Skin epidermis (tissue), 12 donors: ENCODE data around the gene FURIN.
"Not testable (repeated sequence)": the region's sequence is repeated elsewhere in the genome, so short reads cannot be mapped to it uniquely, and the experiment has no call there.

Experiments used
- H3K27ac ChIP-seq, 21 experiments: fragments of 200-600 bp; sonication (generic) in 11 of 21; one replicate each; pipeline ENCODE4 v1.5.0; 2020; ENCODE audit warnings: mild to moderate bottlenecking in 3 of 21, inconsistent platforms in 2 of 21, moderate library complexity in 2 of 21
- H3K4me3 ChIP-seq, 7 experiments: fragments of 200-600 bp; sonication (generic) in 2 of 7; one replicate each; pipeline ENCODE4 v1.5.0; 2020; ENCODE audit warnings: inconsistent platforms in 2 of 7, mild to moderate bottlenecking in 2 of 7, moderate library complexity in 1 of 7

Gene FURIN

DNA sequence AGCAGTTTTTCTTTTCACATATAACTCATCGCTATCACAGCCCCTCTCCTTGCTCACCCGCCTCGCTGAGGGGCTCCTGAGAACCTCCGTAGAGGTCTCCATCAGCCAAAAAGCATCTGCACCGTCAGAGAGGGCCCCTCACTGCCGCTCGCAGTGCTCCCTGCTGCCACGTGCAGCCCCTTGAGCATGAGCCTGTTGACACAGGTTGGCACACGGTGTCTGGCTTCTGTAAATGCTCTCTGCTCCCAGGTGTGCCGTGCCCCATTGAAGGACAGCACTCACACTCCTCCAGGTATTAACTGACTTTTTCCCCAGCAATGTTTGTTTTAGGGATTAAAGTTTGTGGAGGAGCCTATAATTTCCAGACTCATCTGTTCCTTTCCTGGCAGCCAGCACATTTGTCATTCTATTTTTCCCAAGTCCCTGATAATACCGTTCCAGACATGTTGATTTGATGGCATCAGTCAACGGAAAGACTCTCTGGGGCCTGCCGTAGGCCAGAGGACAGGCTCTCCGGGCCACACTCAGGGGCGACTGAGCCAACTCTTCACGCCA lies 2.1 kb upstream of the FURIN start:
- H3K27ac ChIP-seq = no peak overlapping the region
- no peak overlapping the region for H3K4me3 ChIP-seq

DNA sequence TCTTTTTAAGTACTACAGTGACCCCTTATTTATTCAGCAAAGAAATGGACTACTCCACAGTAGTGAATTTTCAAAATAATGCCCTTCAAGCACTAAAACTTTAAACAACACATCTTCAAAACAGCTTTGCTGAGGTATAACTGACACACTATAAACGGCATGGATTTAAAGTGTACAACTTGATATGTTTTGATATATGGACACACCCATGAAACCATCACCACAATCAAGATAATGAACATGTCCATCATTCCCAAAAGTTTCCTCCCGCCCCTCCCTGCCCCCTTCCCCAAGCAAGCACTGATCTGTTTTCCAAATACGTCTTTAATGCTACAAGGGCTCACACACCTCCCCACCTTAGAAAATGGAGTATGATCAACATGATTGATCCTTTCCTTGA lies 1.6 kb upstream of the FURIN start:
- Histone ChIP-seq H3K27ac (no peak overlapping the region), H3K4me3 (no peak overlapping the region)

GRCh38 chr15:90869140-90869541 lies 753 bp downstream of the FURIN start:
- peak overlapping the region in 20 of 21 experiments; percentile 92 to 99 (median 98) for H3K27ac ChIP-seq
- H3K4me3 ChIP-seq = peak overlapping the region in 4 of 7 experiments; percentile 20 to 94 (median 48)

- Histone ChIP-seq H3K27ac (peak overlapping the region in 20 of 21 experiments; percentile 92 to 99 (median 98)), H3K4me3 (peak overlapping the region in 6 of 7 experiments; percentile 74 to 94 (median 87))
These were observed 1.4 kb downstream of the FURIN start for GRCh38 chr15:90869601-90870353.

DNA sequence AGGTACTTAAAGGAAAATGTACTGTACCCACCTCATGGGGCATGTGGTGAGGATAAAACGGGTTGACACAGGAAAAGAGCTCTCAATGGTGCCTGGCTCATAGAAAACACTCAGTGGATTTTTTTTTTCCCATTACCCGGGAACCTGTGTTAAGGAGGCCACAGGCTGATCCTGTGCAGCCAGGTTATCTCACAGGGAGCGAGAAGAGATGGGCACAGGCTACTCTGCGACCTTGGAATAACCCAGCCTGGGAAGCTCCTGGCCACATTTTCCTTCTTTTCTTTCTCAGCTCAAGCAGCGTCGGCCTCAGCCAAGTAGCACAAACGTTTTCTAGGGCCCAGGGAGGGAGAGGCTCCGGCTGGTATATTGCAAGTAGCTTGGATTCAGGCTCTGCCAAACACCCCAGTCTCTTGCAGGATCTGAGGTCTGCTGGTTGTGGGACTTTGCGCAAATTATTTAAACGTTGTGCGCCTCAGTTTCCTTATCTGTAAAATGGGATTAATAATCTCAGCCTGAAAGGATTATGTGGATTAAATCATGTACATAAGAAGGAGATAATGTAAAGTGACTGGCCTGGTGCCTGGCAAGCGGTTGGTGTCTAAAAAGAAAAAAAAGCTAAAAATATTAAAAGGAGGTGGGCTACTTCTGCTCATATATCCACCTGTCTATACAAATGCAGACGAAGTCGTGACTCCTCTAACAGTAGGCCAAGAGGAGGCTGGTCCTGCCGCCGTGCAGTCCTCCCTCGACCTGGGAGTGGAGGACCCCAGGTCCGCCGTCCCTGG lies 2.2 kb downstream of the FURIN start:
- Histone ChIP-seq H3K27ac (peak overlapping the region; percentile 92 to 99 (median 98)), H3K4me3 (peak overlapping the region; percentile 74 to 94 (median 85))

- Histone ChIP-seq H3K27ac (peak overlapping the region; percentile 92 to 99 (median 98)), H3K4me3 (peak overlapping the region; percentile 74 to 94 (median 85))
These were observed 2.8 kb downstream of the FURIN start for GRCh38 chr15:90871139-90871715.

DNA sequence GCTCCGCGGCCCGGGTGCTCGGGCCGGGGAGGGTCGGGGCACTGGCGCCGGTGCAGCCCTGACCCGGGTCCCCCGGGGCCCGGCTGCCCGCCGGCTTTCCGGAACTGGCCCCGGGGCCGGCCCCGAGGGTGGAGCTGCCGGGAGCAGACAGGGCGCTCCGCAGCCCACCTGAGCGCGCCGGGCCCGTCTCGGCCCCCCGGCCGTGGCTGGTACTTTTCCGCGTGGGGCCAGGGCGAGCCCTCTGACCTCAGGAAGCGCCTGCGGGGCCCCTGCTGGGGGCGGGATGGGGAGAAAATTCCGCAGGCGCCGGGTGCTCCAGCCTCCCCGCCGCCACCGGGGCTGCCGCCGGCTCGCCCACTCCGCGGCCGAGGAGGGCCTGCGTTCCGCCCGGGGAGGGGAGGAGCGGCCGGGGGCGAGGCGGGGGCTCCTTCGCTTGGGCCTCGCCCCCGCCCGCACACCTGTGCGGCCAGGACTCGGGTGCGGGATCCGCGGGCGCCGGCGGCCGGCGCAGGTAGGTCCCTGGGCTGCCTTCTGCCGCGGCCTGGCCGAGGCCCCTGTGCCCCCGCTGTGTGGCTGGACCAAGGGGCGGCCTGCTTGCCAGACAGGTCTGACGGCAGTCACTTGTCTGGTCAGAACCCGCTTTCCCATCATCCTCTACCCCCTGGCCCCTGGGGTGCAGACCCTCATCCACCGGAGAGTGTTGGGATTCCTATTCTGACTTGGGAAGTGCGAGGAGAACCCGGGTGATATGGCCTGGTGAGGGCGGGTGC lies 3.5 kb downstream of the FURIN start:
- peak overlapping the region; percentile 74 to 94 (median 85) for H3K4me3 ChIP-seq

DNA sequence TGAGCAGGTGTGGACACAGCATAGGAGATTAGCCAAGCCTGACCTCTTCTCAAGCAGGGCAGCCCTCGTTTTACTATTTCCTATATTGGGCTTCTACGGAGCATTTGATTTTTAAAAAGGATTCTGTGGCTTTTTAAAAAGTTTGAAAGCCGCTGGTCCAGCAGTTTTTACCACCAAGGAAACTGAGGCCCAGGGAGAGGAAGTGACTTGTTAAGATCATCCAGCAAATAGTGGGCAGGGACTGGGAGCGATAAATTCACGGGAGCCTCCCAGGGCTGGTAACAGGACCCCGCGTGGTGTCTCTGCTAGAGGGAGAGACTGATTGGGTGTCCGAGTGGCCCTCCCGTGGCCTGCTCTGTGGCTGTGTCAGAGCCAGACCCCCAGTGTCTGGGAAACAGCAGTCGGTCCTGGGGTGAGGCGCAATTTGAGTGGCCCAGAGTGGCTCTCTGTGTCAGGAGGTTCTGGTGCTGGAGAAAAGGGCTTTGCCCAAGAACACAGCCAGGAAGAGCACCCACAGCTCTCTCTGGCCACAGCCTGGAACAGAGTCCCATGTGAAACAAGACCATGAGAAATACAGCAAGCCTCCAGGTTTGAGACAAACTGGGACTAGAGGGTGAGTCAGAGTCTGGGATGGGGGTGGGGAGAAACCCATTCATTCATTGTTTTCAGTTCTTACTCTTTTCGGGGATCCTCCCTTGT lies 4.2 kb downstream of the FURIN start:
- Histone ChIP-seq H3K4me3 (peak overlapping the region; percentile 74 to 94 (median 85)), H3K27ac (peak overlapping the region in 20 of 21 experiments; percentile 60 to 99 (median 98))

More for the DNA sequence above, 3.5 kb downstream of the FURIN start:
- peak overlapping the region; percentile 92 to 99 (median 98) for H3K27ac ChIP-seq

- Histone ChIP-seq H3K4me3 (peak overlapping the region in 5 of 7 experiments; percentile 74 to 94 (median 83)), H3K27ac (peak overlapping the region in 17 of 21 experiments; percentile 5 to 99 (median 98))
These were observed 5.2 kb downstream of the FURIN start for GRCh38 chr15:90873488-90873997.

DNA sequence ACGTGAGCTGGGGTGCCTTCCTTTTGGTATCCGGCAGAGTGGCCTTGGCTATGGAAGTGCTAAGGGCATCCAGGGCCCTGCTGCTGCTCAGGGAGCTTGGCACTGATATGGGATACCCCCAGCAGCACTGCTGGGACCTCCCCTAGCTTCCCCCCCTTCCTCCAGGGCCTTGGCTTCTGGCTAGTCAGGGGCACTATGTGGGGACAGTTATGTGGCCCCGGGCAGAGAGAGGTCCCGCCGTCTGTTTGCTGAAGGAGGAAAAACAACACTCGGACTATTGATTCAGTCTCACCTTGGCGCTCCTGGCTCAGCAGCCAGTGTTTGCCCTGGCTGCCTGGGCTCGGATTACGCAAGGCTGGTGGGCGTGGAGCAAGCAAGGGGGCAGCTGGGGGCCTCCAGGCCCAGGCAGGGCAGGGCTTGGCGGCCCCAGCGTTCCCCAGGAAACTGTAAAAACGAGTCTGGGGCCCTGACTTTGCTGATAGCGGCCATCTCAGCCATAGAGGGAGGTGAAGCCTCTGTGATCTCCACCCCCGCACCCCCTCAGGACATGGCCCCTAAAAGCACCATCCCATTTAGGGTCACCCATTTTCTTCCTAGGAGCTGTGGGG lies 5.7 kb downstream of the FURIN start:
- peak overlapping the region in 16 of 21 experiments; percentile 5 to 99 (median 98) for H3K27ac ChIP-seq
- H3K4me3 ChIP-seq = peak overlapping the region in 1 of 7 experiments; percentile 89

GRCh38 chr15:90874986-90875385 lies 6.6 kb downstream of the FURIN start:
- H3K27ac ChIP-seq = peak overlapping the region in 3 of 21 experiments; percentile 21 to 51 (median 23)
- H3K4me3 ChIP-seq = not testable (repeated sequence)

GRCh38 chr15:90875549-90875981 lies 7.2 kb downstream of the FURIN start:
- peak overlapping the region in 4 of 21 experiments; percentile 21 to 51 (median 27) for H3K27ac ChIP-seq
- no peak overlapping the region for H3K4me3 ChIP-seq

DNA sequence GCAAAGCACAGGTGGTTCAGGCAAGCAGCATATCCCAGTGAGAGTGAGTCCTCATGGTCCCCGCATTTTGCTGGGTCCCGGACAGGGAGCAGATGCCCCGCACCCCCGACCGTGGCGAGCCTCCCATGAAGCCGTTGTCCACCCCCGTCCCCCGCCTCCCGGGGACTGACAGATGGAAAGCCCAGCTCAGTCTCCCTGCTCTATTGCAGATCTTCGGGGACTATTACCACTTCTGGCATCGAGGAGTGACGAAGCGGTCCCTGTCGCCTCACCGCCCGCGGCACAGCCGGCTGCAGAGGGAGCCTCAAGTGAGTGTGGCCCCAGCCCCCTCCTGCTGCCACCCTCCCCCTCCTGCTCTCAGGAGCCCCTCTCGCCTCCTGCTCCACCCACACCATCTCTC lies 7.7 kb downstream of the FURIN start:
- Histone ChIP-seq H3K4me3 (no peak overlapping the region), H3K27ac (peak overlapping the region in 1 of 21 experiments; percentile 31)

DNA sequence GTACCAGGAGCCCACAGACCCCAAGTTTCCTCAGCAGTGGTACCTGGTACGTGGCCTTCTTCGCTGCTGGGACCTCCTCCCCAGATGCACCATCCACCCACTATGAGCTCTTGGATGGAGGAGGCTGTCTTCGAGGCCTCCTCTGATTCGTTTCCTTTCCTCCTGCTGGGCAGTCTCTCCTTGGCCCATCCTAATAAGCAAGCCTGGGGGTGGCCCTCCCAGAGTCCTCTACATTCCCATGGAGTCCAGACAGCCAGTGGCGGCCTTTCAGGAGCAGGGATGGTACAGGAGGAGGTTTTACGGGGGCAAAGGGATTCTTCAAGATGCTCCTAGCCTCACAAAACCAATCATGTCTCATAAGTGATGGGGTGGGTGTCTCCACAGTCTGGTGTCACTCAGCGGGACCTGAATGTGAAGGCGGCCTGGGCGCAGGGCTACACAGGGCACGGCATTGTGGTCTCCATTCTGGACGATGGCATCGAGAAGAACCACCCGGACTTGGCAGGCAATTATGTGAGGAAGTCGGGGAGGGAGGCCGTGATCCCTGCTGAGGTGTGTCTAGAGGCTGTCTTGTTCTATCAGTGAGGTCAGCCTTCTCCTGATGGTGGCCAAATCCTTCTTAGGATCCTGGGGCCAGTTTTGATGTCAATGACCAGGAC lies 8.3 kb downstream of the FURIN start:
- Histone ChIP-seq H3K27ac (peak overlapping the region in 2 of 21 experiments; percentile 16 to 46), H3K4me3 (no peak overlapping the region)

DNA sequence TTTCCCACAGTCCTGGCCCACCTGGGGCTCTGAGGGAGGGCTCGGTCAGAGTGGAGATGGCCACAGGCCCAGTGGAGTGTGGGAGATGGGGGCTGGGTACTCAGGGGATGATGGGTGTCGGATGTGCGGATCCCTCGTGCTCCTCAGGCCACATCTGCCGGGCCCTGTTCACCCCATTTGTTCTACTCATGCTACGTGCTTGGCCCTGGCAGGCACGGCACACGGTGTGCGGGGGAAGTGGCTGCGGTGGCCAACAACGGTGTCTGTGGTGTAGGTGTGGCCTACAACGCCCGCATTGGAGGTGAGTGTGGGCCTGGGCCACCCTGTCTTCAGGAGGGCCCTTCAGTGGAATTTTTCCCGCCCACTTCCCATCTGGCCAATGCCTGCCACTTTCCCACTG lies 8.9 kb downstream of the FURIN start:
- peak overlapping the region in 3 of 21 experiments; percentile 5 to 46 (median 16) for H3K27ac ChIP-seq
- H3K4me3 ChIP-seq = no peak overlapping the region

GRCh38 chr15:90877996-90878395 lies 9.6 kb downstream of the FURIN start:
- Histone ChIP-seq H3K27ac (no peak overlapping the region), H3K4me3 (no peak overlapping the region)

GRCh38 chr15:90878660-90879059 lies 10.3 kb downstream of the FURIN start:
- Histone ChIP-seq H3K4me3 (no peak overlapping the region), H3K27ac (no peak overlapping the region)
